Measurements from ENCODE around the gene MTERF2. TPM values are rescaled to one million over a fixed set of nuclear protein-coding genes. Genes with fewer than 3 reads are reported as not detected.
"Not testable (repeated sequence)": the region's sequence is repeated elsewhere in the genome, so short reads cannot be mapped to it uniquely, and the experiment has no call there.

MTERF2 gene
- total RNA-seq, 1 experiment from 2014 or later = 10.7 TPM

DNA sequence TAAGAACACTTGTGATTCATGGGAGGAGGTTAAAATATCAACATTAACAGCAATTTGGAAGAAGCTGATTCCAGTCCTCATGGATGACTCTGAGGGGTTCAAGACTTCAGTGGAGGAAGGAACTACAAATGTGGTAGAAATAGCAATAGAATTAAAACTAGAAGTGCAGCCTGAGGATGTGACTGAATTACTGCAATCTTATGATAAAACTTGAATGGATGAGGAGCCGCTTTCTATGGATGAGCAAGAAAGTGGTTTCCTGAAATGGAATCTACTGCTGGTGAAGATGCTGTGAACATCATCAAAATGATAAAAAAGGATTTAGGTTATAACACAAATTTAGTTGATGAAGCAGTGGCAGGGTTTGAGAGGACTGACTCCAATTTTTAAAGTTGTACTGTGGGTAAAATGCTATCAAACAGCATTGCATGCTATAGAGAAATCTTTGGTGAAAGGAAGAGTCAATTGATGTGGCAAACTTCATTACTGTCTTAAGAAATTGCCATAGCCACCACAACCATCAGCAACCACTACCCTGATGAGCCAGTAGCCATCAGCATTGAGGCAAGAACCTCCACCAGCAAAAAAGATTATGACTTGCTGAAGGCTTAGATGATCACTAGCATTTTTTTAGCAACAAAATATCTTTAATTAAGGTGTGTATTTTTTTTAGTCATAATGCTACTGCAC lies 25.9 kb upstream of the MTERF2 start:
- intact Hi-C loops (cut with micrococcal nuclease) = loop anchor here (5.0 kb wide), 1 partner anchor 44 kb away; no protein-coding TSS in a partner anchor
- H3K36me3 ChIP-seq (ENCODE audit: low read depth, low read length) = no peaks in the 10 kb centered on the region
- CTCF ChIA-PET = interaction anchor here (0.6 kb wide), 1 partner anchor 535 kb away, joined by 5 read pairs; no protein-coding TSS in a partner anchor
- H3K79me2 ChIP-seq (ENCODE audit: low read length) = no peaks in the 10 kb centered on the region
- no peaks in the 10 kb centered on the region for H3F3A ChIP-seq (ENCODE audit: low read length, unreplicated experiment)
- H3K27me3 ChIP-seq (ENCODE audit: low read length) = no peaks in the 10 kb centered on the region
- DNase-seq = no peak
- H3K9me2 ChIP-seq (replicated peaks; ENCODE audit: low read length) = no peaks in the 10 kb centered on the region
- BruUV-seq (replicated peaks) = no TSS peak
- ATAC-seq = no peak
- no peak overlapping the region for H3K27ac ChIP-seq (ENCODE audit: low read length)
- H3K9me3 ChIP-seq (ENCODE audit: low read length) = no peaks in the 10 kb centered on the region
- no peak overlapping the region for H3K4me2 ChIP-seq (ENCODE audit: low read length)
- H3K4me3 ChIP-seq (ENCODE audit: low read length) = no peak overlapping the region
- H2AFZ ChIP-seq (ENCODE audit: low read length) = no peak overlapping the region
- no peaks in the 10 kb centered on the region for H3K4me1 ChIP-seq (ENCODE audit: insufficient read depth, low read length)
- POLR2A ChIA-PET (ENCODE audit: unreplicated experiment) = no interaction called here
- TF ChIP-seq EZH2 (IDR thresholded peaks at IDR 0.05; ENCODE audit: low read length, unreplicated experiment) (no peak), EZH2phosphoT487 (IDR thresholded peaks at IDR 0.05; ENCODE audit: borderline replicate concordance, low read length) (no peak)
- TF ChIP-seq, protein P1, sequence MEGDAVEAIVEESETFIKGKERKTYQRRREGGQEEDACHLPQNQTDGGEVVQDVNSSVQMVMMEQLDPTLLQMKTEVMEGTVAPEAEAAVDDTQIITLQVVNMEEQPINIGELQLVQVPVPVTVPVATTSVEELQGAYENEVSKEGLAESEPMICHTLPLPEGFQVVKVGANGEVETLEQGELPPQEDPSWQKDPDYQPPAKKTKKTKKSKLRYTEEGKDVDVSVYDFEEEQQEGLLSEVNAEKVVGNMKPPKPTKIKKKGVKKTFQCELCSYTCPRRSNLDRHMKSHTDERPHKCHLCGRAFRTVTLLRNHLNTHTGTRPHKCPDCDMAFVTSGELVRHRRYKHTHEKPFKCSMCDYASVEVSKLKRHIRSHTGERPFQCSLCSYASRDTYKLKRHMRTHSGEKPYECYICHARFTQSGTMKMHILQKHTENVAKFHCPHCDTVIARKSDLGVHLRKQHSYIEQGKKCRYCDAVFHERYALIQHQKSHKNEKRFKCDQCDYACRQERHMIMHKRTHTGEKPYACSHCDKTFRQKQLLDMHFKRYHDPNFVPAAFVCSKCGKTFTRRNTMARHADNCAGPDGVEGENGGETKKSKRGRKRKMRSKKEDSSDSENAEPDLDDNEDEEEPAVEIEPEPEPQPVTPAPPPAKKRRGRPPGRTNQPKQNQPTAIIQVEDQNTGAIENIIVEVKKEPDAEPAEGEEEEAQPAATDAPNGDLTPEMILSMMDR (conservative IDR thresholded peaks at IDR 0.05; ENCODE audit: low read depth, low read length) = no peak
- no peak overlapping the region for H3K9ac ChIP-seq (ENCODE audit: low read length)
- no peaks in the 10 kb centered on the region for H4K20me1 ChIP-seq (ENCODE audit: low read length)

DNA sequence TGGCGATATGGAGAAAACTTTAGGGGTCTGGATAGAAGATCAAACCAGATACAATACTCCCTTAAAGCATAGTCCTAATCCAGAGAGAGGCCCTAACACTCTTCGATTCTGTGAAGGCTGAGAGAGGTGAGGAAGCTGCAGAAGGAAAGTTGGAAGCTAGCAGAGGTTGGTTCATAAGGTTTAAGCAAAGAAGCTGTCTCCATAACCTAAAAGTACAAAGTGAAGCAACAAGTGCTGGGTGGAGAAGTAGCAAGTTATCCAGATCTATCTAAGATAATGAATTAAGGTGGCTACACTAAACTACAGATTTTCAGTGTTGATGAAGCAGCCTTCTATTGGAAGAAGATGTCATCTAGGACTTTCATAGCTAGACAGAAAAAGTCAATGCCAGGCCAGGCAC lies 24.6 kb upstream of the MTERF2 start:
- Histone ChIP-seq H3K27me3 (ENCODE audit: low read length) (no peaks in the 10 kb centered on the region), H3K9me2 (replicated peaks; ENCODE audit: low read length) (no peaks in the 10 kb centered on the region), H4K20me1 (ENCODE audit: low read length) (no peaks in the 10 kb centered on the region), H3K4me3 (ENCODE audit: low read length) (no peak overlapping the region), H3K9ac (ENCODE audit: low read length) (no peak overlapping the region), H3K4me1 (ENCODE audit: insufficient read depth, low read length) (no peaks in the 10 kb centered on the region), H3K36me3 (ENCODE audit: low read depth, low read length) (no peaks in the 10 kb centered on the region), H3F3A (ENCODE audit: low read length, unreplicated experiment) (no peaks in the 10 kb centered on the region), H3K4me2 (ENCODE audit: low read length) (no peak overlapping the region), H3K9me3 (ENCODE audit: low read length) (no peaks in the 10 kb centered on the region), H3K27ac (ENCODE audit: low read length) (no peak overlapping the region), H2AFZ (ENCODE audit: low read length) (no peak overlapping the region), H3K79me2 (ENCODE audit: low read length) (no peaks in the 10 kb centered on the region)
- DNase-seq (no peak), ATAC-seq (no peak)
- no TSS peak for BruUV-seq (replicated peaks)
- CTCF ChIA-PET = no interaction called here
- TF ChIP-seq, protein P1 (conservative IDR thresholded peaks at IDR 0.05; ENCODE audit: low read depth, low read length) = no peak
- TF ChIP-seq EZH2phosphoT487 (IDR thresholded peaks at IDR 0.05; ENCODE audit: borderline replicate concordance, low read length) = no peak
- no peak for TF ChIP-seq EZH2 (IDR thresholded peaks at IDR 0.05; ENCODE audit: low read length, unreplicated experiment)
- intact Hi-C loops (cut with micrococcal nuclease) = loop anchor here (5.0 kb wide), 1 partner anchor 46 kb away; no protein-coding TSS in a partner anchor
- POLR2A ChIA-PET (ENCODE audit: unreplicated experiment) = no interaction called here

DNA sequence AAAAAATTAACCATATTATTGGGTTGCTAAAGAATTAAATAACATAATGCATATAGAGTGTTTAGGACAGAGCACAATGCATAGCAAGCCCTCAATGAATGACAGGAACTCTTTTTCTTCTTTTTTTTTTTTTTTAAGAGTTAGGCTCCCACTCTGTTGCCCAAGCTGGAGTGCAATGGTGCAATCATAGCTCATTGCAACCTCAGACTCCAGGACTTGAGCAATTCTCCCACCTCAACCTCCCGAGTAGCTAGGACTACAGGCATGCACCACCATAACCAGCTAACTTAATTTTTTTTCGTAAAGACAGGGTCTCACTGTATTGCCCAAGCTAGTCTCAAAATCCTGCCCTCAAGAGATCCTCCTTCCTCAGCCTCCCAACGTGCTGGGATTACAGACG lies 20.5 kb upstream of the MTERF2 start:
- no TSS peak for BruUV-seq (replicated peaks)
- CTCF ChIA-PET = no interaction called here

DNA sequence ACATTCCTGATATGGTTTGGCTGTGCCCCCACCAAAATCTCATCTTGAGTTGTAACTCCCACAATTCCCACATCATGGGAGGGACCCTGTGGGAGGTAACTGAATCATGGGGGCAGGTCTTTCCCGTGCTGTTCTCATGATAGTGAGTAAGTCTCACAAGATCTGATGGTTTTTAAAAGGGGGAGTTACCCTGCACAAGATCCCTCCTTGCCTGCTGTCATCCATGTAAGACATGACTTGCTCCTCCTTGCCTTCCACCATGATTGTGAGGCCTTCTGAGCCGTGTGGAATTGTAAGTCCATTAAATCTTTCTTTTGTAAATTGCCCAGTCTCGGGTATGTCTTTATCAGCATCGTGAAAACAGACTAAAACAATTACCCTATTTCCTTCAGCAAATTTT lies 15.7 kb upstream of the MTERF2 start:
- H3K27me3 ChIP-seq (ENCODE audit: low read length); CTCF ChIA-PET; H4K20me1 ChIP-seq (ENCODE audit: low read length); H2AFZ ChIP-seq (ENCODE audit: low read length); POLR2A ChIA-PET (ENCODE audit: unreplicated experiment); H3K9me2 ChIP-seq (replicated peaks; ENCODE audit: low read length); DNase-seq; H3K9me3 ChIP-seq (ENCODE audit: low read length); H3K36me3 ChIP-seq (ENCODE audit: low read depth, low read length); H3K27ac ChIP-seq (ENCODE audit: low read length); H3K79me2 ChIP-seq (ENCODE audit: low read length); H3K4me1 ChIP-seq (ENCODE audit: insufficient read depth, low read length); H3K4me3 ChIP-seq (ENCODE audit: low read length); ATAC-seq; H3K9ac ChIP-seq (ENCODE audit: low read length); H3F3A ChIP-seq (ENCODE audit: low read length, unreplicated experiment); BruUV-seq (replicated peaks); intact Hi-C loops (cut with micrococcal nuclease); H3K4me2 ChIP-seq (ENCODE audit: low read length): not testable (repeated sequence)

More for the DNA sequence above, 20.5 kb upstream of the MTERF2 start:
- Histone ChIP-seq H3K9me3 (ENCODE audit: low read length) (no peaks in the 10 kb centered on the region), H3K9ac (ENCODE audit: low read length) (no peak overlapping the region), H3K9me2 (replicated peaks; ENCODE audit: low read length) (no peaks in the 10 kb centered on the region), H3K27ac (ENCODE audit: low read length) (no peak overlapping the region), H4K20me1 (ENCODE audit: low read length) (no peaks in the 10 kb centered on the region), H3K36me3 (ENCODE audit: low read depth, low read length) (no peaks in the 10 kb centered on the region), H3K79me2 (ENCODE audit: low read length) (no peaks in the 10 kb centered on the region), H3K4me1 (ENCODE audit: insufficient read depth, low read length) (no peaks in the 10 kb centered on the region), H3F3A (ENCODE audit: low read length, unreplicated experiment) (no peaks in the 10 kb centered on the region), H3K27me3 (ENCODE audit: low read length) (no peaks in the 10 kb centered on the region), H2AFZ (ENCODE audit: low read length) (no peak overlapping the region), H3K4me3 (ENCODE audit: low read length) (no peak overlapping the region), H3K4me2 (ENCODE audit: low read length) (no peak overlapping the region)
- no peak for ATAC-seq
- TF ChIP-seq EZH2 (IDR thresholded peaks at IDR 0.05; ENCODE audit: low read length, unreplicated experiment) (no peak), EZH2phosphoT487 (IDR thresholded peaks at IDR 0.05; ENCODE audit: borderline replicate concordance, low read length) (no peak)
- TF ChIP-seq, protein P1 (conservative IDR thresholded peaks at IDR 0.05; ENCODE audit: low read depth, low read length) = no peak
- POLR2A ChIA-PET (ENCODE audit: unreplicated experiment) = no interaction called here
- intact Hi-C loops (cut with micrococcal nuclease) = no loop called here
- no peak for DNase-seq
